AG04449 (cell line): ENCODE data around the gene ELP5.
A peak's percentile ranks its signal among the peaks of the same experiment; 100 is the strongest.

Experiments
- CTCF ChIA-PET: fragments of 350-600 bp; formaldehyde crosslinking; extraction: SDS; loops from one replicate; lab custom pipeline; 2021; ENCODE audit warnings: antibody characterized with exemption; lab: Yijun Ruan, JAX
- POLR2A ChIA-PET: fragments of 400-600, 350-600 bp; formaldehyde crosslinking; extraction: SDS; loops from one replicate; lab custom pipeline; 2020; ENCODE audit warnings: antibody characterized with exemption, inconsistent platforms; lab: Yijun Ruan, JAX
- DNase-seq: peaks from one replicate; pipeline ENCODE4 v3.0.0-alpha.2; 2010; ENCODE audit warnings: low read depth, low spot score
- H3K4me3 ChIP-seq: 2 replicates; pipeline ENCODE4 v1.5.1; 2011; ENCODE audit warnings: low read depth, mild to moderate bottlenecking, control low read depth, low read length
- CTCF ChIP-seq: IDR thresholded peaks from one replicate; pipeline ENCODE4 v1.5.1; 2011; ENCODE audit warnings: mild to moderate bottlenecking, moderate library complexity, low read length, control low read depth, inconsistent platforms; ENCODE audit not compliant: insufficient read depth; ENCODE audit errors: missing control alignments

Gene ELP5

GRCh38 chr17:7217113-7217987 lies 34.7 kb upstream of the ELP5 start:
- no peak for TF ChIP-seq CTCF
- H3K4me3 ChIP-seq, result peak overlapping the region; percentile 66
- ChIA-PET POLR2A (no interaction called here), CTCF (no interaction called here)
- DNase-seq, result no peak

- CTCF ChIA-PET, result interaction anchor here (4.6 kb wide), 1 partner anchor 79 kb away, joined by 37 read pairs; no protein-coding TSS in a partner anchor
- POLR2A ChIA-PET, result no interaction called here
- no peak for TF ChIP-seq CTCF
- no peak for DNase-seq
- H3K4me3 ChIP-seq, result peak overlapping the region; percentile 66
These were observed 33.8 kb upstream of the ELP5 start for GRCh38 chr17:7218166-7218565.

- POLR2A ChIA-PET, result interaction anchor here (1.4 to 6.6 kb wide), 4 partner anchors 14 to 173 kb away, joined by 4 to 82 read pairs (median 17); partner anchors contain the start of genes DVL2, GABARAP and PHF23
- no peak overlapping the region for H3K4me3 ChIP-seq
- CTCF ChIA-PET, result interaction anchor here (1.1 to 4.6 kb wide), 4 partner anchors 15 to 173 kb away, joined by 3 to 37 read pairs (median 4); no protein-coding TSS in a partner anchor
- no peak for DNase-seq
- no peak for TF ChIP-seq CTCF
These were observed 33.3 kb upstream of the ELP5 start for GRCh38 chr17:7218758-7219157.

- no peak for DNase-seq
- POLR2A ChIA-PET, result interaction anchor here (0.7 to 6.6 kb wide), 7 partner anchors 10 to 173 kb away, joined by 3 to 82 read pairs (median 7); partner anchors contain the start of genes DVL2, GABARAP and PHF23
- CTCF ChIA-PET, result interaction anchor here (1.0 to 4.6 kb wide), 7 partner anchors 16 to 174 kb away, joined by 3 to 37 read pairs (median 4); no protein-coding TSS in a partner anchor
- no peak for TF ChIP-seq CTCF
- peak overlapping the region; percentile 83 for H3K4me3 ChIP-seq
These were observed 32.7 kb upstream of the ELP5 start for GRCh38 chr17:7219229-7219811.

- no peak for TF ChIP-seq CTCF
- ChIA-PET CTCF (interaction anchor here (0.5 to 4.6 kb wide), 14 partner anchors 10 to 175 kb away, joined by 3 to 37 read pairs (median 4); no protein-coding TSS in a partner anchor), POLR2A (interaction anchor here (0.6 to 6.6 kb wide), 10 partner anchors 9 to 174 kb away, joined by 3 to 82 read pairs (median 5); partner anchors contain the start of genes DVL2, GABARAP and PHF23)
- DNase-seq, result no peak
- peak within 1 kb of the TSS; percentile 83 for H3K4me3 ChIP-seq
These were observed 32.0 kb upstream of the ELP5 start, which contains the start of the genes ACADVL and DLG4 for GRCh38 chr17:7219812-7220592. TSS of gene ACADVL (plus strand) at chr17:7219938. CDS start at chr17:7219985, 47 bp downstream. TSS of gene DLG4 (minus strand) at chr17:7219836.
